Ureter (tissue), 1 donor: ENCODE data around the gene LCORL. TPM values are rescaled to one million over a fixed set of nuclear protein-coding genes. Genes with fewer than 3 reads are reported as not detected.
"Not testable (repeated sequence)": the region's sequence is repeated elsewhere in the genome, so short reads cannot be mapped to it uniquely, and the experiment has no call there.

Experiments
- DNase-seq: peaks from one replicate; pipeline ENCODE4 v3.0.0-alpha.2; 2020; ENCODE audit warnings: low spot score
- total RNA-seq: library from RNA; stranded (reverse); gene quantifications from one replicate; pipeline ENCODE4 v1.2.4, GENCODE V29; 2023
- donor health status: DM: yes; HTN: yes; CAD: no.

The LCORL gene
- total RNA-seq: 10.5 TPM

GRCh38 chr4:18021720-18022571 lies at the start of gene LCORL:
Gene LCORL, minus strand, starts transcription at chr4:18021755. Its CDS starts 4 bp downstream, at chr4:18021751.
- peak; percentile 93 for DNase-seq

- DNase-seq: no peak
These were observed 48.3 kb upstream of the LCORL start for GRCh38 chr4:18069810-18070209.

GRCh38 chr4:18067031-18067430 lies 45.5 kb upstream of the LCORL start:
- no peak for DNase-seq

GRCh38 chr4:18063079-18063478 lies 41.5 kb upstream of the LCORL start:
- DNase-seq: no peak

GRCh38 chr4:18057821-18058533 lies 36.4 kb upstream of the LCORL start:
- no peak for DNase-seq

- no peak for DNase-seq
These were observed 34.5 kb upstream of the LCORL start for GRCh38 chr4:18056030-18056429.

GRCh38 chr4:18052158-18052557 lies 30.6 kb upstream of the LCORL start:
- DNase-seq: no peak

- DNase-seq: no peak
These were observed 29.7 kb upstream of the LCORL start for GRCh38 chr4:18051281-18051680.

GRCh38 chr4:18050448-18050847 lies 28.9 kb upstream of the LCORL start:
- no peak for DNase-seq

- DNase-seq: no peak
These were observed 27.9 kb upstream of the LCORL start for GRCh38 chr4:18049446-18049845.

- no peak for DNase-seq
These were observed 21.2 kb upstream of the LCORL start for GRCh38 chr4:18042754-18043153.

GRCh38 chr4:18042012-18042411 lies 20.5 kb upstream of the LCORL start:
- no peak for DNase-seq

- DNase-seq: no peak
These were observed 19.6 kb upstream of the LCORL start for GRCh38 chr4:18041114-18041513.

GRCh38 chr4:18039113-18039512 lies 17.6 kb upstream of the LCORL start:
- DNase-seq: no peak

GRCh38 chr4:18036369-18036768 lies 14.8 kb upstream of the LCORL start:
- not testable (repeated sequence) for DNase-seq

- DNase-seq: no peak
These were observed 12.5 kb upstream of the LCORL start for GRCh38 chr4:18034099-18034498.

- DNase-seq: no peak
These were observed 11.8 kb upstream of the LCORL start for GRCh38 chr4:18033111-18034085.

GRCh38 chr4:18025288-18025687 lies 3.7 kb upstream of the LCORL start:
- DNase-seq: no peak

- no peak for DNase-seq
These were observed 1.1 kb upstream of the LCORL start for GRCh38 chr4:18022572-18023050.

- DNase-seq: peak; percentile 46
These were observed 160 bp downstream of the LCORL start for GRCh38 chr4:18021470-18021719.

GRCh38 chr4:18020671-18021469 lies 685 bp downstream of the LCORL start:
- peak; percentile 59 for DNase-seq
